Measurements from ENCODE around the gene IFI27L2. TPM values are rescaled to one million over a fixed set of nuclear protein-coding genes. Genes with fewer than 3 reads are reported as not detected.

Gene IFI27L2
- total RNA-seq, 2 experiments from 2014 or later = 52.6 to 102 TPM

- no peak for DNase-seq (ENCODE audit: low spot score)
- no TSS peak for BruUV-seq (replicated peaks)
- Histone ChIP-seq H3K36me3 (ENCODE audit: insufficient read depth, low read length) (no peaks in the 10 kb centered on the region), H3K4me2 (ENCODE audit: low read length) (no peak overlapping the region), H3K4me1 (ENCODE audit: insufficient read depth, low read length, poor library complexity, severe bottlenecking) (peaks cover 6% of the 10 kb centered on the region), H3K27ac (ENCODE audit: low read depth, low read length, poor library complexity, severe bottlenecking) (no peak overlapping the region), H2AFZ (ENCODE audit: low read length) (no peak overlapping the region; the same call in 1 of the 2 replicates), H3K9me3 (ENCODE audit: low read length) (no peaks in the 10 kb centered on the region), H4K20me1 (ENCODE audit: insufficient read depth, low read length) (no peaks in the 10 kb centered on the region), H3K9me2 (ENCODE audit: insufficient read depth, low read length) (no peaks in the 10 kb centered on the region), H3K79me2 (ENCODE audit: insufficient read depth, low read depth, low read length) (no peaks in the 10 kb centered on the region), H3K4me3 (ENCODE audit: low read depth, low read length, poor library complexity, severe bottlenecking) (no peak overlapping the region)
- intact Hi-C loops (cut with micrococcal nuclease; ENCODE audit: unreplicated experiment) = no loop called here
- TF ChIP-seq, protein P1, sequence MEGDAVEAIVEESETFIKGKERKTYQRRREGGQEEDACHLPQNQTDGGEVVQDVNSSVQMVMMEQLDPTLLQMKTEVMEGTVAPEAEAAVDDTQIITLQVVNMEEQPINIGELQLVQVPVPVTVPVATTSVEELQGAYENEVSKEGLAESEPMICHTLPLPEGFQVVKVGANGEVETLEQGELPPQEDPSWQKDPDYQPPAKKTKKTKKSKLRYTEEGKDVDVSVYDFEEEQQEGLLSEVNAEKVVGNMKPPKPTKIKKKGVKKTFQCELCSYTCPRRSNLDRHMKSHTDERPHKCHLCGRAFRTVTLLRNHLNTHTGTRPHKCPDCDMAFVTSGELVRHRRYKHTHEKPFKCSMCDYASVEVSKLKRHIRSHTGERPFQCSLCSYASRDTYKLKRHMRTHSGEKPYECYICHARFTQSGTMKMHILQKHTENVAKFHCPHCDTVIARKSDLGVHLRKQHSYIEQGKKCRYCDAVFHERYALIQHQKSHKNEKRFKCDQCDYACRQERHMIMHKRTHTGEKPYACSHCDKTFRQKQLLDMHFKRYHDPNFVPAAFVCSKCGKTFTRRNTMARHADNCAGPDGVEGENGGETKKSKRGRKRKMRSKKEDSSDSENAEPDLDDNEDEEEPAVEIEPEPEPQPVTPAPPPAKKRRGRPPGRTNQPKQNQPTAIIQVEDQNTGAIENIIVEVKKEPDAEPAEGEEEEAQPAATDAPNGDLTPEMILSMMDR (conservative IDR thresholded peaks at IDR 0.05; ENCODE audit: low read length) = no peak
- no peak for TF ChIP-seq EZH2phosphoT487 (IDR thresholded peaks at IDR 0.05; ENCODE audit: borderline replicate concordance, low read depth, low read length)
- POLR2A ChIA-PET = no interaction called here
- CTCF ChIA-PET (ENCODE audit: unreplicated experiment) = no interaction called here
These were observed 43.1 kb upstream of the IFI27L2 start for GRCh38 chr14:94172545-94172944.

DNA sequence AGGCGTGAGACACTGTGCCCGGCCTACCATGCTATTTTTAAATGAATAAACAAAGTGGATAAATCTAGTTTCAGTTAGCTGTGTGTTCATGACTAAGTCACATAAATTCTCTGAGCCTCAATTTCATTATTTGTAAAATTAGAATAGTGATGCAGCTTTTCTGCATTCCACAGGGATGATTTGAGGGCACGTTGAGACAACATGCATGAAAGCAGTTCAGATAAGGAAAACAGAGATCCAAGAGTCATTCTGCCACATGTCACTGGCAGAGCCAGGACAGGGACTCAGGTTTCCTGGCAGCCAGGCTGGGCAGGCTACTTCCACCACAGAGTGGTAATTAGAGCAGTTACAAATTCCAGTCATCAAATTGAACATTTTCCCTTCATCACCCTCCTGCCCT is 41.8 kb upstream of the IFI27L2 start:
- Histone ChIP-seq H3K27ac (ENCODE audit: low read depth, low read length, poor library complexity, severe bottlenecking) (no peak overlapping the region), H3K9me2 (ENCODE audit: insufficient read depth, low read length) (no peaks in the 10 kb centered on the region), H3K36me3 (ENCODE audit: insufficient read depth, low read length) (no peaks in the 10 kb centered on the region), H4K20me1 (ENCODE audit: insufficient read depth, low read length) (no peaks in the 10 kb centered on the region), H3K4me1 (ENCODE audit: insufficient read depth, low read length, poor library complexity, severe bottlenecking) (peaks cover 6% of the 10 kb centered on the region), H2AFZ (ENCODE audit: low read length) (no peak overlapping the region), H3K4me3 (ENCODE audit: low read depth, low read length, poor library complexity, severe bottlenecking) (no peak overlapping the region), H3K79me2 (ENCODE audit: insufficient read depth, low read depth, low read length) (no peaks in the 10 kb centered on the region), H3K4me2 (ENCODE audit: low read length) (no peak overlapping the region), H3K9me3 (ENCODE audit: low read length) (no peaks in the 10 kb centered on the region)
- CTCF ChIA-PET (ENCODE audit: unreplicated experiment) = no interaction called here
- intact Hi-C loops (cut with micrococcal nuclease; ENCODE audit: unreplicated experiment) = no loop called here
- no TSS peak for BruUV-seq (replicated peaks)
- DNase-seq (ENCODE audit: low spot score) = no peak
- POLR2A ChIA-PET = no interaction called here
- TF ChIP-seq EZH2phosphoT487 (IDR thresholded peaks at IDR 0.05; ENCODE audit: borderline replicate concordance, low read depth, low read length) = no peak
- TF ChIP-seq, protein P1 (conservative IDR thresholded peaks at IDR 0.05; ENCODE audit: low read length) = no peak

DNA sequence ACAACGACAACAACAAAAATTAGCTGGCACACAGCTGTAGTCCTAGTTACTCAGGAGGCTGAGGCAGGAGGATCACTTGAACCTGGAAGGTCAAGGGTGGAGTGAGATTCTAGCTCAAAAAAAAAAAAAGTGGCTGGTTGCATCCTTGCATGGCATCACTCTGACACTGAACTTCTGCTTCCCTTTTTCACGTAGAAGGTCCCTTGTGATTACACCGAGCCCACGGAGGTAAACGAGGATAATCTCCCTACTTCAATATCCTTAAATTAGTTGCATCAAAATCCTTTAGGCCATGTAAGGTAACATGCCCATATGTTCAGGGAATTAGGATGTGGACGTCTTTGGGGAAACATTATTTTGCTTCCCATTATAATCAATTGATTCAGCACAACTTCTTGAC is 40.7 kb upstream of the IFI27L2 start:
- DNase-seq (ENCODE audit: low spot score) = no peak
- Histone ChIP-seq H3K9me3 (ENCODE audit: low read length) (no peaks in the 10 kb centered on the region), H3K4me3 (ENCODE audit: low read depth, low read length, poor library complexity, severe bottlenecking) (no peak overlapping the region), H2AFZ (ENCODE audit: low read length) (no peak overlapping the region), H3K4me2 (ENCODE audit: low read length) (no peak overlapping the region), H3K9me2 (ENCODE audit: insufficient read depth, low read length) (no peaks in the 10 kb centered on the region), H4K20me1 (ENCODE audit: insufficient read depth, low read length) (no peaks in the 10 kb centered on the region), H3K79me2 (ENCODE audit: insufficient read depth, low read depth, low read length) (no peaks in the 10 kb centered on the region), H3K36me3 (ENCODE audit: insufficient read depth, low read length) (no peaks in the 10 kb centered on the region), H3K27ac (ENCODE audit: low read depth, low read length, poor library complexity, severe bottlenecking) (no peak overlapping the region), H3K4me1 (ENCODE audit: insufficient read depth, low read length, poor library complexity, severe bottlenecking) (peaks cover 6% of the 10 kb centered on the region)
- ChIA-PET CTCF (ENCODE audit: unreplicated experiment) (no interaction called here), POLR2A (interaction anchor here (1.1 to 1.9 kb wide), 4 partner anchors 8 to 34 kb away, joined by 3 to 5 read pairs (median 3); no protein-coding TSS in a partner anchor)
- intact Hi-C loops (cut with micrococcal nuclease; ENCODE audit: unreplicated experiment) = no loop called here
- no TSS peak for BruUV-seq (replicated peaks)
- TF ChIP-seq, protein P1 (conservative IDR thresholded peaks at IDR 0.05; ENCODE audit: low read length) = no peak
- TF ChIP-seq EZH2phosphoT487 (IDR thresholded peaks at IDR 0.05; ENCODE audit: borderline replicate concordance, low read depth, low read length) = no peak
